ENCODE measurements around the gene RNF6.

GRCh38 chr13:26213345-26213744 lies 8.8 kb downstream of the RNF6 start:
- TF ChIP-seq EZH2phosphoT487 (IDR thresholded peaks at IDR 0.05; ENCODE audit: insufficient read depth, low read depth), result no peak
- no peak for TF ChIP-seq EZH2 (IDR thresholded peaks at IDR 0.05; ENCODE audit: insufficient read depth, poor library complexity, severe bottlenecking)

Measured in GM23248 (cell line).